Measurements from ENCODE around the gene MRI1. TPM values are rescaled to one million over a fixed set of nuclear protein-coding genes. Genes with fewer than 3 reads are reported as not detected.

Gene MRI1
- total RNA-seq, 2 experiments from 2014 or later: 20.4 to 21.1 TPM

GRCh38 chr19:13806728-13807127 is 42.4 kb downstream of the MRI1 start:
- H3K27me3 Mint-ChIP-seq: no peaks in the 10 kb centered on the region
- ChIA-PET CTCF (no interaction called here), POLR2A (no interaction called here)
- DNase-seq (no peak), ATAC-seq (ENCODE audit: poor library complexity) (no peak)
- H3K27ac Mint-ChIP-seq: no peak overlapping the region
- no peak overlapping the region for H3K4me3 Mint-ChIP-seq
- Histone ChIP-seq H3K9me3 (ENCODE audit: control insufficient read depth in 1 of 2, insufficient read depth in 1 of 2, low read length in 2 of 2) (no peaks in the 10 kb centered on the region), H3K4me3 (ENCODE audit: low read length) (no peak overlapping the region), H3K27ac (ENCODE audit: low read depth in 1 of 2, low read length in 2 of 2) (no peak overlapping the region), H3K36me3 (ENCODE audit: insufficient read depth, low read length) (peaks cover 13% of the 10 kb centered on the region), H3K4me1 (ENCODE audit: insufficient read depth, low read length) (no peaks in the 10 kb centered on the region), H3K27me3 (ENCODE audit: control insufficient read depth in 1 of 2, insufficient read depth in 2 of 2, low read length in 2 of 2) (no peaks in the 10 kb centered on the region)
- TF ChIP-seq, protein P1, sequence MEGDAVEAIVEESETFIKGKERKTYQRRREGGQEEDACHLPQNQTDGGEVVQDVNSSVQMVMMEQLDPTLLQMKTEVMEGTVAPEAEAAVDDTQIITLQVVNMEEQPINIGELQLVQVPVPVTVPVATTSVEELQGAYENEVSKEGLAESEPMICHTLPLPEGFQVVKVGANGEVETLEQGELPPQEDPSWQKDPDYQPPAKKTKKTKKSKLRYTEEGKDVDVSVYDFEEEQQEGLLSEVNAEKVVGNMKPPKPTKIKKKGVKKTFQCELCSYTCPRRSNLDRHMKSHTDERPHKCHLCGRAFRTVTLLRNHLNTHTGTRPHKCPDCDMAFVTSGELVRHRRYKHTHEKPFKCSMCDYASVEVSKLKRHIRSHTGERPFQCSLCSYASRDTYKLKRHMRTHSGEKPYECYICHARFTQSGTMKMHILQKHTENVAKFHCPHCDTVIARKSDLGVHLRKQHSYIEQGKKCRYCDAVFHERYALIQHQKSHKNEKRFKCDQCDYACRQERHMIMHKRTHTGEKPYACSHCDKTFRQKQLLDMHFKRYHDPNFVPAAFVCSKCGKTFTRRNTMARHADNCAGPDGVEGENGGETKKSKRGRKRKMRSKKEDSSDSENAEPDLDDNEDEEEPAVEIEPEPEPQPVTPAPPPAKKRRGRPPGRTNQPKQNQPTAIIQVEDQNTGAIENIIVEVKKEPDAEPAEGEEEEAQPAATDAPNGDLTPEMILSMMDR (IDR thresholded peaks at IDR 0.05): no peak
- H3K9me3 Mint-ChIP-seq: no peaks in the 10 kb centered on the region
- intact Hi-C loops (cut with DNase I, micrococcal nuclease): no loop called here
- H3K4me1 Mint-ChIP-seq (ENCODE audit: low read depth): no peaks in the 10 kb centered on the region
- H3K36me3 Mint-ChIP-seq (ENCODE audit: low read depth): peaks cover 13% of the 10 kb centered on the region

DNA sequence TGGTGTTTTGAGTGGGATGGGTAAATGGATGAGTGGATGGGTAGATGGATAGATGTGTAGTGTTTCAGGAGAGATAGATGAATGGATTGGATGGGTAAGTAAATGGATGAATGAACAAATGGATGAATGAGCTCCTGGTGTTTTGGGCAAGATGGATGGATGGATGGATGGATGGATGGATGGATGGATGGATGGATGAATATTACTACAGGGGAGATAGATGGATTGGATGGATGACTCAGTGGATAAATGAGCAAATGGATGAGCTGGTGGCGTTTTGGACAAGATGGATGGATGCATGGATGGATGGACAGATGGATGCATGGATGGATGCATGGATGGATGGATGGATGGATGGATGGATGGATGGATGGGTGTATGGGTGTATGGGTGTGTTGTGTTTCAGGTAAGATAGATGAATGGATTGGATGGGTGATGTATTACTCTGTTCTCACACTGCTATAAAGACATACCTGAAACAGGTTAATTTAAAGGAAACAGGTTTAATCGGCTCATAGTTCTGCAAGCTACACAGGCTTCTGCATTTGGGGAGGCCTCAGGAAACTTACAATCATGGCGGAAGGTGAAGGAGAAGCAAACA is 43.2 kb downstream of the MRI1 start:
- ChIA-PET CTCF (no interaction called here), POLR2A (no interaction called here)
- no peak overlapping the region for H3K27ac ChIP-seq (ENCODE audit: low read depth in 1 of 2, low read length in 2 of 2)
- intact Hi-C loops (cut with DNase I, micrococcal nuclease): no loop called here
- Mint-ChIP-seq H3K4me3 (no peak overlapping the region), H3K4me1 (ENCODE audit: low read depth) (no peaks in the 10 kb centered on the region), H3K9me3 (no peaks in the 10 kb centered on the region), H3K27ac (no peak overlapping the region), H3K27me3 (no peaks in the 10 kb centered on the region), H3K36me3 (ENCODE audit: low read depth) (peaks cover 13% of the 10 kb centered on the region)
- H3K4me3 ChIP-seq (ENCODE audit: low read length): no peak overlapping the region
- H3K27me3 ChIP-seq (ENCODE audit: control insufficient read depth in 1 of 2, insufficient read depth in 2 of 2, low read length in 2 of 2): no peaks in the 10 kb centered on the region
- no peaks in the 10 kb centered on the region for H3K9me3 ChIP-seq (ENCODE audit: control insufficient read depth in 1 of 2, insufficient read depth in 1 of 2, low read length in 2 of 2)
- no peak for ATAC-seq (ENCODE audit: poor library complexity)
- H3K36me3 ChIP-seq (ENCODE audit: insufficient read depth, low read length): peaks cover 13% of the 10 kb centered on the region
- H3K4me1 ChIP-seq (ENCODE audit: insufficient read depth, low read length): no peaks in the 10 kb centered on the region
- TF ChIP-seq, protein P1 (IDR thresholded peaks at IDR 0.05): no peak
- DNase-seq: no peak

DNA sequence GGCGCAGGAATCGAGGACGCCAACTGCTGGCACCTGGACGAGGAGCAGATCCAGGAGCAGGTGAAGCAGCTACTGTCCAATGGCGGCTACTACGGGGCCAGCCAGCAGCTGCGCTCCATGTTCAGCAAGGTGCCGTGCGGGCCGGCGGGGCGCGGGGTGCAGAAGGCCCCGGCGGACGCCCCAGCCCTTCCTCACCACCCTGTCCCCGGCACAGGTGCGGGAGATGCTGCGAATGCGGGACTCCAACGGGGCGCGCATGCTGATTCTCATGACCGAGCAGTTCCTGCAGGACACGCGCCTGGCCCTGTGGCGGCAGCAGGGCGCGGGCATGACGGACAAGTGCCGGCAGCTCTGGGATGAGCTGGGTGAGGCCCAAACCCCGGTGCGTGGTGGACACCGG is 44.5 kb downstream of the MRI1 start:
- H3K4me3 ChIP-seq (ENCODE audit: low read length): no peak overlapping the region
- no peaks in the 10 kb centered on the region for H3K27me3 Mint-ChIP-seq
- H3K36me3 Mint-ChIP-seq (ENCODE audit: low read depth): peaks cover 19% of the 10 kb centered on the region
- H3K4me1 ChIP-seq (ENCODE audit: insufficient read depth, low read length): no peaks in the 10 kb centered on the region
- POLR2A ChIA-PET: no interaction called here
- CTCF ChIA-PET: no interaction called here
- TF ChIP-seq, protein P1 (IDR thresholded peaks at IDR 0.05): no peak
- H3K4me3 Mint-ChIP-seq: no peak overlapping the region
- no peaks in the 10 kb centered on the region for H3K9me3 Mint-ChIP-seq
- H3K27me3 ChIP-seq (ENCODE audit: control insufficient read depth in 1 of 2, insufficient read depth in 2 of 2, low read length in 2 of 2): no peaks in the 10 kb centered on the region
- intact Hi-C loops (cut with DNase I, micrococcal nuclease): no loop called here
- no peak overlapping the region for H3K27ac Mint-ChIP-seq
- DNase-seq (peak in 1 of 14 experiments; percentile 26), ATAC-seq (ENCODE audit: poor library complexity) (no peak)
- H3K4me1 Mint-ChIP-seq (ENCODE audit: low read depth): no peaks in the 10 kb centered on the region
- H3K27ac ChIP-seq (ENCODE audit: low read depth in 1 of 2, low read length in 2 of 2): no peak overlapping the region
- no peaks in the 10 kb centered on the region for H3K9me3 ChIP-seq (ENCODE audit: control insufficient read depth in 1 of 2, insufficient read depth in 1 of 2, low read length in 2 of 2)
- peaks cover 16% of the 10 kb centered on the region for H3K36me3 ChIP-seq (ENCODE audit: insufficient read depth, low read length)
